Hepatocyte (in vitro differentiated cells): Measurements from ENCODE around the gene CEP170B.

ENCODE experiments used
- EZH2phosphoT487 ChIP-seq: fragments of 200-600 bp; sonication (generic); IDR thresholded peaks from one replicate; pipeline ENCODE4 v1.6.1; 2018; ENCODE audit warnings: antibody characterized with exemption, mild to moderate bottlenecking, low read depth, moderate library complexity; ENCODE audit not compliant: unreplicated experiment, severe bottlenecking
- TF ChIP-seq, protein P1 (sequence below): fragments of 200-600 bp; sonication (generic); IDR thresholded peaks from 2 replicates; pipeline ENCODE4 v1.5.1; 2016; ENCODE audit warnings: antibody characterized with exemption, mild to moderate bottlenecking; ENCODE audit not compliant: poor library complexity

DNA sequence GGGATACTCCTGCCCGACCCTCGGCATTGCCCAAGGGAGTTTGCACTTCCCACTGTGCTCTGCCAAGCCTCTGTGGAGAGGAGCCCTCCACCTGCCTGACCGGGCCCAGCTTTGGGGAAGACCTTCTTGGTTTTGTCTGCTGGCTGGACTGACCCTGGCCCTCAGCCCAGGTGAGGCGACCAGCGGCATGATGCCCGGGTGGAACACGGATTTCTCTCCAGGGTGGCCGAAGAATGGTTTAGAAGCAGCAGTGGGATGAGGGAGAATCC is 48.5 kb upstream of the CEP170B start:
- TF ChIP-seq EZH2phosphoT487, result no peak
- TF ChIP-seq, protein P1, sequence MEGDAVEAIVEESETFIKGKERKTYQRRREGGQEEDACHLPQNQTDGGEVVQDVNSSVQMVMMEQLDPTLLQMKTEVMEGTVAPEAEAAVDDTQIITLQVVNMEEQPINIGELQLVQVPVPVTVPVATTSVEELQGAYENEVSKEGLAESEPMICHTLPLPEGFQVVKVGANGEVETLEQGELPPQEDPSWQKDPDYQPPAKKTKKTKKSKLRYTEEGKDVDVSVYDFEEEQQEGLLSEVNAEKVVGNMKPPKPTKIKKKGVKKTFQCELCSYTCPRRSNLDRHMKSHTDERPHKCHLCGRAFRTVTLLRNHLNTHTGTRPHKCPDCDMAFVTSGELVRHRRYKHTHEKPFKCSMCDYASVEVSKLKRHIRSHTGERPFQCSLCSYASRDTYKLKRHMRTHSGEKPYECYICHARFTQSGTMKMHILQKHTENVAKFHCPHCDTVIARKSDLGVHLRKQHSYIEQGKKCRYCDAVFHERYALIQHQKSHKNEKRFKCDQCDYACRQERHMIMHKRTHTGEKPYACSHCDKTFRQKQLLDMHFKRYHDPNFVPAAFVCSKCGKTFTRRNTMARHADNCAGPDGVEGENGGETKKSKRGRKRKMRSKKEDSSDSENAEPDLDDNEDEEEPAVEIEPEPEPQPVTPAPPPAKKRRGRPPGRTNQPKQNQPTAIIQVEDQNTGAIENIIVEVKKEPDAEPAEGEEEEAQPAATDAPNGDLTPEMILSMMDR, result no peak
